NCI-H446 treated with DMSO at 0.1 percent for 48 hours (cell line): ENCODE data around the gene ZNF688.
"Not testable (repeated sequence)": the region's sequence is repeated elsewhere in the genome, so short reads cannot be mapped to it uniquely, and the experiment has no call there.

ENCODE experiments used
- DNase-seq: peaks from one replicate; lab custom pipeline; 2025; lab: John Stamatoyannopoulos, UW

Gene ZNF688

GRCh38 chr16:30571445-30572322, at the start of gene ZNF688:
ZNF688 (minus strand) TSS chr16:30571714; CDS start chr16:30571629, 85 bp downstream.
- DNase-seq = peak; percentile 92

GRCh38 chr16:30620169-30620568, 48.7 kb upstream of the ZNF688 start:
- no peak for DNase-seq

GRCh38 chr16:30619638-30620037, 48.1 kb upstream of the ZNF688 start:
- DNase-seq = no peak

GRCh38 chr16:30619202-30619601, 47.7 kb upstream of the ZNF688 start:
- peak; percentile 52 for DNase-seq

GRCh38 chr16:30615358-30616091, 44.0 kb upstream of the ZNF688 start:
- DNase-seq = no peak

GRCh38 chr16:30609926-30610839, 38.7 kb upstream of the ZNF688 start, which contains the start of gene ZNF689:
ZNF689 (minus strand) TSS chr16:30610389; CDS start chr16:30610041, 348 bp downstream.
- DNase-seq = peak; percentile 92

GRCh38 chr16:30609002-30609925, 37.8 kb upstream of the ZNF688 start:
- no peak for DNase-seq

GRCh38 chr16:30606004-30606403, 34.5 kb upstream of the ZNF688 start:
- DNase-seq = no peak

- DNase-seq = no peak
These were observed 33.6 kb upstream of the ZNF688 start for GRCh38 chr16:30605158-30605557.

GRCh38 chr16:30604316-30604947, 32.9 kb upstream of the ZNF688 start:
- DNase-seq = no peak

- DNase-seq = no peak
These were observed 32.4 kb upstream of the ZNF688 start for GRCh38 chr16:30603945-30604315.

- no peak for DNase-seq
These were observed 31.2 kb upstream of the ZNF688 start for GRCh38 chr16:30602616-30603277.

GRCh38 chr16:30601966-30602365, 30.5 kb upstream of the ZNF688 start:
- no peak for DNase-seq

GRCh38 chr16:30600929-30601328, 29.4 kb upstream of the ZNF688 start:
- DNase-seq = no peak

GRCh38 chr16:30600215-30600614, 28.7 kb upstream of the ZNF688 start:
- DNase-seq = no peak

GRCh38 chr16:30592871-30593270, 21.4 kb upstream of the ZNF688 start:
- DNase-seq = no peak

- DNase-seq = not testable (repeated sequence)
These were observed 19.4 kb upstream of the ZNF688 start for GRCh38 chr16:30590869-30591268.

- DNase-seq = not testable (repeated sequence)
These were observed 18.1 kb upstream of the ZNF688 start for GRCh38 chr16:30589582-30589981.

GRCh38 chr16:30588651-30589050, 17.1 kb upstream of the ZNF688 start:
- no peak for DNase-seq
